HG03097 (cell line): Measurements from ENCODE around the gene MISP.

Experiments
- ATAC-seq: cut with Tn5 transposase; IDR thresholded peaks from one replicate; pipeline ENCODE4 v1.9.1; 2021; ENCODE audit not compliant: unreplicated experiment, low FRiP score

Gene MISP

DNA sequence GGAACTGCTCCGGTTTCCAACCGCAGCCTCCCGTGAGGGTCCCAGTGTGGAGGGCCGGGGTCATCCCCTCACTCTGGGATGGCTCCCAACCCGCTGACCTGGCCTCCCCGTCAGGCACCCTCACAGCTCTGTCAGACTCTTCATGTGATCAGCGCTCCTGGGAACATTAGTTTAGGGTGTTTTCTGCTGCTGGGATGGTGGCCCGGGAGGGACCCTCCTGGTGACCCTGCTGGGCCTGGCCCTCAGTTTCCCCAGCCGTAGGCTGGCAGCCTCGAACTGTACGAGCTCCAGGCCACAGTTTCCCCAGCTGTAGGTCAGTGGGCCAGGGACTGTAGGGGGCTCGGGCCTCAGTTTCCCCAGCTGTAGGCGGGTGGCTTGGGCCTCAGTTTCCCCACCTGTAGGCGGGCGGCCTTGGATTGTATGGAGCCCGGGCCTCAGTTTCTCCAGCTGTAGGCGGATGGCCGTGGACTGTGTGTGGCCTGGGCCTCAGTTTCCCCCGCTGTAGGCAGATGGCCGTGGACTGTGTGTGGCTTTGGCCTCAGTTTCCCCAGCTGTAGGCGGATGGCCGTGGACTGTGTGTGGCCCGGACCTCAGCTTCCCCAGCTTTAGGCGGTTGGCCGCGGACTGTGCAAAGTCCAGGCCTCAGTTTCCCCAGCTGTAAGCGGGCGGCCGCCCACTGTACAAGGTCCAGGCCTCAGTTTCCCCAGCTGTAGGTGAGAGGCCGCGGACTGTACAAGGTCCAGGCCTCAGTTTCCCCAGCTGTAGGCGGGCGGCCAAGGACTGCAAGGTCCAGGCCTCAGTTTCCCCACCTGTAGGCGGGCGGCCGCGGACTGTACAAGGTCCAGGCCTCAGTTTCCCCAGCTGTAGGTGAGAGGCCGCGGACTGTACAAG lies 45.0 kb downstream of the MISP start:
- no peak for ATAC-seq

DNA sequence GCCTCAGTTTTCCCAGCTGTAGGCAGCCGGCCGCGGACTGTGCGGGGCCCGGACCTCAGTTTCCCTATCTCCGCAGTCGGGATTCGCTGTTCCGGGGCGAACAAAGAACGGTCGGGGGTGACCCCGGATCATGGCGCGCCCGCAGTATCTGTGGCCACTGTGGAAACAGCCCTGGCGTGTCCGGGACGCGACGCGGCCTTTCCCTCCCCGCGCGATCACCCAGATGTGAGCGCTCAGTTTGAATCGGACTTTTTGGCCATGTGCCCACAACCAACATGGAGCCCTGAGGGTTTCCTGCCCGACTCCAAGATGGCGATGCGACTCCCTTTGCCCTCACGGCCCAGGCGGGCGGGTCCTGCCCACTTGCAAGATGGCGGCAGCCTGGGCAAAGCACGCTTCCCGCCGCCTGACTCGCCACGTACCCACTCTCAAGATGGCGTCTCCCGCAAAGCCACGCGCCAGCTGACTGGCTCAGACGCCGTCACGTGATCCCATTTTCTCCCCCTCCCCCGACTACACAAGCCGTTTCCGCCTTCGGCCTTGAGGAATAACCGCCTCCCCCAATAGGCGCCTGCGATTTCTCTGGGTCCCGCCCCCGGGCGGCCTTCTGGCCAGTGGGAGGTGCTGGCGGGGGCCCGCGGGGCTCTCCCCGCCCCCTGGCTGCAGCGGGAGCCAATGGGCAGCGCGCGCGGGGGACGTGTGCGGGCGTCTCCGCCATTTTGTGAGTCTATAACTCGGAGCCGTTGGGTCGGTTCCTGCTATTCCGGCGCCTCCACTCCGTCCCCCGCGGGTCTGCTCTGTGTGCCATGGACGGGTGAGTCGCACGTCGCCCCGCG lies 46.0 kb downstream of the MISP start, which contains the start of gene PTBP1:
Gene PTBP1 (plus strand): TSS at position 761 of the 836 bp plus-strand sequence. CDS start 46 bp downstream, at position 807.
- ATAC-seq, result peak; percentile 84

DNA sequence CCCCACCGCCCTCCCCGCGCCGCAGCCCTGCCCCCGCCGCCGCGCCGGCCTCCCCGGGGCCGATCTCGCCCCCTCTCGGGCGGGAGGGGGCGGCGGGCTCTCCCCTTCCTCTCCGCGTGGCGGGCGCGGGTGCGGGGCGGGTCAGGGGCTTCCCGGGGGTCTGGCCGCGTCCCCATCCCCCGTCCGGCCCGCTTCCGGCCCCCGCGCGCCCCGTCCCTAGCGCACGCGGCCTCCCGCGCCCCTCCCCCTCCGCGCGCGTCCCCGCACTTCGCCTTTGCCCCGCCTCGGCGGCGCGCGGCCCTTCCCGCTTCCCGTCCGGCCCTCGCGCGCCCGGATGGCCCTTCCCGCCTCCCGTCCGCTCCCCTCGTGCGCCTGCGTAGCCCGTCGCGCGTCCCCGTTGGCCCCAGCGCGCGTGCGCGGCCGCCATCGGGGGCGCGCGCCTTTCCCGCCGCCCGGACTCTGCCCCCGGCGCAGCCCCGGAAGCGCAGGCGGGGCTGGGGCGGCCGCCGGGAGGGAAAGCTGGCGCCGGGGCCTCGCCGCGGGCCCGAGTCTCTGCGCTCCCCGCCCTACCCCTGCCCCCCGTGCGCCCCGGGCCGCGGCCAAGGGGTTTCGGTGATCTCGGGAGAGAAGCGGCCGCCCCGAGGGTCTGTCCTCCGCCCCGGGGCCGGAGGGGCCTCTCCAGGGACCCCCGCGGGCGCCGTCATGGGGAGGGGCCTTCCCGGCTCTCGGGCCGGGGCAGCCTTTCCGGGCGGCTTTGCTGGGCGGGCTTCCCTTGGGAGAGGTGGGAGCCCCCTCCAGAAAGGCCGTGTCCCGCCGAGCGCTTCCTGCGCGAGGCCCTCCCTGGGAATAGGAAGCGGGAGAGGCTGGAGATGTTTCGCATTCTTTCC lies 46.9 kb downstream of the MISP start:
- ATAC-seq, result peak; percentile 35

DNA sequence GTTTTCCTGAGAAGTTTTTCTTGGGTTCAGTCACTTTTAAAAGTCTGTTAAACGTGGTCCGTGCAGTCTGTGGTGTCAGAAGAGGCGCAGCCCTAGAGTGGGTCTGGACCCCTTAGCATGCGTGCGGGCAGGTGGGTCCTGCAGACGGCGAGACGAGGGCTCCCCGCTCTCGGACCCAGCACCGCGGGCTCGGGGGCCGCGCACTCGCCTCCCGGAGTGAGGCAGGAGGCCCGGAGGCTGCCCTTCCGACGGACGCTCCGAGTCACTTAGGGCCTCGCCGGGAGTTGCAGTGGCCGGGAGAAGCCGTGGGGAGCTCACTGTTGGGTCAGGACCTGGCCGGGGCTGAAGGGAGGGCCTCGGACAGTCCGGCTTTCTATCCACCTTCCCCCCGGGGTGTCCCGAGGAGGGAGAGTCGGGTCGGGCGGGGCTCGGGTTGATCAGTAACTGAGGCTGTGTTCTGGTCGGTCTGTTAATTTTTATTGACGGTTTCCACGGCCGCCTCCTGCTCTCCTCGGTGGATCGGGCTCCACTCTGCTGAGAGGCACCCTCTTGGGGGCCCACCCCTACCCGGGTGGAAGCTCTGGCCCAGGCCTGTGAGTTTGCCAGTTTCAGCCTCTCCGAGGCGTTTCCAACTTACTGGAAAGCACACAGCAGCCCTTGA lies 47.6 kb downstream of the MISP start:
- ATAC-seq, result no peak

DNA sequence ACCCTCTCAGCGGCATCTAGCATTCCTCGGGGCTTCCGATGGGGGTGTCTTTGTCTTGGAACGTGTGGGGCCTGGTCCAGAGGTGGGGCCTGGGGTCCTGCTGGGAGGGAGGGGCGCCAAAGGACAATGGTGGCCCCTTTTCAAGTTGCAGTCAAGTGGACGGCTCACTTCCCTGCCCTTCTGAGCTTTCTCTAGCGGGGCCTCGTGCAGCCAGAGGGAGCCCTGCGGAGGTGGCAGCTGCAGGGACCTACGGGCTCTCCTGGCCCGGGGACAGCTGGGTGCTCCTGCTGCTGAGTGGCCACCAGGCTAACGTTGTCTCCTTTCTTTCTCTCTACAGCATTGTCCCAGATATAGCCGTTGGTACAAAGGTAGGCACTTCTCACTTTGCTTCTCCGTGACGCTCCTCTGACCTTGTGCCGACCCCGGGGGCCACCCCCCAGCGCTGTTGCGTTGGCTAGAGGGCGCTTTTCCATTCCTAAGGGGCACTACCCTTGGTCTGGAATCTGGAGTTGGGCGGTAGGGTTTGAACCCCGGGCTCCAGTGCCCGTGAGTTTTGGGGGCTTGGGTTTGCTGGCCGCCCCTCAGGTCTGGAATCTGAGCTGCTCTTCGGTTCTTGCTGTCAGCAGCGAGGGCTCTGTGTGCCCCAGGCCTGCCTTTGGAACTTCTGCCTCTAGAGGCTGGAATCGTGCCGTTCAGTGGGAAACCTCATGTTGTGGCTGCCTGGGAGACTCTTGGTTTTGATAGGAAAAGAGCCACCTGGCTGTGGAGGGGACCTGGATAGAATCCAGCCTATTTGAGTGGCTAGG lies 48.4 kb downstream of the MISP start:
- no peak for ATAC-seq

DNA sequence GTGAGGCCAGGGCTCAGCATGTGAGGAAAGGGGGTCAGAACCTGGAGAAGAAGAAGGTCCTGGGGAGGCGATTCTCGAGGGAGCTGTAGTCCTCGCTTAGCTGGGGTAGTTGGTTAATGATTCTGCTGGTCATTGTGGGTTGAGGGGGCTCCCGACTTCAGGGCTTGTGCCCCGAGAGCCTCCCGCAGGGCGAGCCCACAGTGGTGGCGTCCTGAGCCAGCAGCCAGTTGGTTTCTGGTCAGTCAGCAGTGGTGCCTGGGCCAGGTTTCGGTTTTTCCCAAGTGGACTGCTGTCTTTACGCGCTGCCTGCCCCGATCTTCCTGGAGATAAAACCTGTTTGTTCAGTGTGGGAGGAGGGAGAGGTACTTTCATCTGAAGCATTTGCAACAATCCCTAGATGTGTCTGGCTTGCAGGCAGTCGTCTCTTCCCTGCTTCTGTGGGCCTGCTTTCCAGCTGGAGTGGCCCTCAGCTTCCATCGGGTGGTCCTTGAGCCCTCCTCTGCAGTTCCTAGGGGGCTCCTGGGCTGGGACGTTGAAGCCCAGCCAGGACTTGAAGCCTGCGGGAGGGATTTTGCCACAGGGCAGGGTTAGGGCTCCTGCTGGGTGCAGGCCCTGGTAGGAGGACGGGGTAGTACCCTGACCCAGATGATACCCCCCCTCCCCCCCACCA lies 49.6 kb downstream of the MISP start:
- no peak for ATAC-seq

DNA sequence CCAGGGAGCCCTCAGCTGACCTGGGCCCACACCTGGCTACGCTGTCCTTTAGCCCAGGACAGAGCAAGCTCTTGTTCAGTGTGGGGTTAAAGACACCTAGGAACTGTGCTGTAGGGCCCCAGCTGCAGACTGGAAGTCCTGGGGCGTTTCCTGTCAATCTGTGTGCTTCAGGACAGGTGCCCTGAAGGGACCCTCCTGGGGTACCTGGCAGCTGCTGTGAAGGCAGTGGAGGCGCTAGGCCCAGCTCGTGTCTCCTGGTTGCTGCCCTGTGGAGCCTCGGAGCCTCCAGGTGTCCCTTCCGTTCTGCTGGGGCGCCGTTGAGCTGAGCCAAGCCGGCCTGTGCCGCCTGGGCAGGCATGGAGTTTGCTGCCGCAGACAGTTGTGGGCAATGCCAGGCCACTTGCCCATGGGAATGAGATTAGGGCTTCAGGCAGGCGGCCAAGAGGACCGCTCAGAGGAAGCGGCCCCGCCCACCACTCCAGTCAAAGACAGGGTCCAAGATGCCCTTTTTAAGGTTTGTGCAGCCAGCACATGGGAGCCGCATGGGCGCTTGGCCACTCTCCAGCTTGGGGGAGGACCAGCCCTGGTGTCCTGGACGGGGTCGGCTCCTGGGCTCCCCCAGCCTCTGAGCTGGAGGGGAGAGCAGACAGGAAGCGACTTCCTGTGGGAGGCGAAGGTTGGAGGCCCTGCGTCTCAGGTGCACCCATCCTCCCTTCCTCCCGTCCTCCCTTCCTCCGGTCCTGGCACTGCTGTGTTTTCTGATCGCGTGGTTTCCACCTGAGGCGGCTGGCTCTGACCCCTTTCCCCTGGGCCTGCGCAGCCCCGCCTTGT lies 50.3 kb downstream of the MISP start:
- no peak for ATAC-seq

DNA sequence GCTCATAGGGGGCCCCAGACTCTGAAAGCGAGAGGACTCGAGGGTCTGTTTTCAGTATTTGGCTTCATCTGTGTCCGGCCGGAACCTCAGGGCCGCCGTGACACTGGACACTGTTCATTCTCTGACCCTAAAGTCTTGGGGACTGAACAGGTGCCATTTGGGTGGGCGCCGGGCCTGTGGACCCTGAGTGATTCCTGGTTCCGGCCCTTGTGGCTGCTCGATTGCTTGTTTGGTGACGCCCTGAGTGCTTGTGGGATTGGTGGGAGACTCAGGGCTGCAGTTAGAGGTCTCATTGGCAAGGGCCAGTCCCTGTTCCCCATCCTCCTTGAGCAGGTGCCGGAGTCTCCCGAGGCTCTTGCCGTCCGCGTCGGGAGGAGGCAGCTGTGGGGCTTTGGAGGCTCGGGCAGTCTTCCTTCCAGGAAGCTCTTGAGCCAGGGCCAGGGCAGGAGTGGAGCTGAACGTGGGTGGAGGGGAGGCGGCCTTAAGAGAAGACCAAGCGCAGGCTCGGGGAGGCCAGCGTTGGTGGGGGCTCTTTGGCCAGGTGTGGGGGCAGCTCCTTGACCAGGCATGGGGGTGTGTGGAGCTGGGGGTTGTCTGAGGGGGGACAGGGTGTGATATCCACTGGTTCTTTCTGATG lies 51.1 kb downstream of the MISP start:
- ATAC-seq, result no peak

DNA sequence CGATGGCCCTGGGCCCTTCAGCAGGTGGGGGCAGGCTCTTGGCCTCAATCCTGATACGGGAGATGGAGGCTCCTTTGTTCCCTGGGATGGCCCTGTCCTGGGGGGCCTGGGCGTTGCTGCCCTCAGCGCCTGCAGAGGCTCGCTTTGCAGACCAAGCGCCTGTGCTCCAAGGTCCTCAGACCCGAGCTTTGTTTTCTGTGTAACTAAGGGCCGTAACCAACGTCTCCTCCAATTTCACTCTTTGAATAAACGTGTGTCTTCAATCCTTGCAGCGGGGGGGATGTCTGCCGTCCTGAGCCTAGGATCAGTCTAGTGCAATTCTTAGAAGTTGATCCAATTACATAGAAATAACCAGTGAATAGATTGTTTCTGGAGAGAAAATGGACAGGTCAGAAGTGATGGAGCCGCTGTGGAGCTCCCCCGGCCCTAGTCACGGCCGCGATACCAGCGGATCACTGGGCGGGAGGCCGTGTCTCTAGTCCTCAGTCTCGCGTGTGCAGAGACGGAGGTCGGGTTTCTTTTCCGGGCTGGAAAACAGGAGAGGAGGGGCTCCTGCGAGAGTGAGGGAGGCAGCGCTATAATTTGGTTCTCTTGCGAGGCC lies 51.7 kb downstream of the MISP start:
- ATAC-seq, result no peak

DNA sequence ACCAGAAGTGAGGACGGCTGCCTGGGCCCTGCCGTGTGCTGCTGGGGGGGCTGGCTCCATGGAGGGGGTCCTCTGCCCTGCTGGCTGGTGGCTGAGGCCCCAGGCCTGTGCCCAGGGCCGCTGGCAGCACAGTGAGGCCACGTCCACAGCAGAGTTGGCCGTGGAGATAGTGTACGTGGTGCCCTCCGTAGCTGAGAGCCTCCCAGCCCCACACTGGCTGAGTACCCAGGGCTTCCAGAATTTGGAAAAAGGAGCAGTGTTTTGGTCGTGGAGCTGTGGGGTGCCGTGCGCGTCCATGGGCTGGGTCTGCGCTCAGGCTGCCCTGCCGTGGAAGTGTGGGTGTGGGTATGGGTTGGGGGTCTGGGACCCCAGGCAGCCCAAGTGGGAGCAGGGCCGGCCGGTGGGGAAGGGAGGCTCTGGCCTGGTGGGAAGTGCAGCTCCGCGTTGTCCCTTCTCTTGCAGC lies 52.2 kb downstream of the MISP start:
- ATAC-seq, result no peak

DNA sequence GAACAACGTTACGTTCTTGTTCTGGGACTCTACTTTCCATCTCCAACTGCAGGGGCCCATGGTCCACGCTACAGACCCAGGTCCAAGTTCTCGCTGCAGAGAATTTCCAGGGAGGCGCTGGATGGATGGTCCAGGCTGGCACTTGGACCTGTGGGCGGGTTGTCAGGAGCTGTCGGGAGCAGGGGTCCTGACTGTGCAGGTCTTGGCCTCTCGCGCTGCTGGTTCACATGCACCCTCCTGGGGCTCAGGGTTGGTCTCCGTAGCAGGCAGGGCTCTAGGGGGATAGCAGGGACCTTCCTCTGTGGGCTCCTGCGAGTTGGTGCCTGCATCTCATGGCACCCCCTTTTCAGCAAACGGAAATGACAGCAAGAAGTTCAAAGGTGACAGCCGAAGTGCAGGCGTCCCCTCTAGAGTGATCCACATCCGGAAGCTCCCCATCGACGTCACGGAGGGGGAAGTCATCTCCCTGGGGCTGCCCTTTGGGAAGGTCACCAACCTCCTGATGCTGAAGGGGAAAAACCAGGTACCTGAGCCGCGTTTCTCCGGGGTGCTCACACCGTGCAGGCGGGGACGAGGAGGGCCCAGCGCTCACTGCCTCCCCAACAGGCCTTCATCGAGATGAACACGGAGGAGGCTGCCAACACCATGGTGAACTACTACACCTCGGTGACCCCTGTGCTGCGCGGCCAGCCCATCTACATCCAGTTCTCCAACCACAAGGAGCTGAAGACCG lies 52.9 kb downstream of the MISP start:
- ATAC-seq, result no peak

DNA sequence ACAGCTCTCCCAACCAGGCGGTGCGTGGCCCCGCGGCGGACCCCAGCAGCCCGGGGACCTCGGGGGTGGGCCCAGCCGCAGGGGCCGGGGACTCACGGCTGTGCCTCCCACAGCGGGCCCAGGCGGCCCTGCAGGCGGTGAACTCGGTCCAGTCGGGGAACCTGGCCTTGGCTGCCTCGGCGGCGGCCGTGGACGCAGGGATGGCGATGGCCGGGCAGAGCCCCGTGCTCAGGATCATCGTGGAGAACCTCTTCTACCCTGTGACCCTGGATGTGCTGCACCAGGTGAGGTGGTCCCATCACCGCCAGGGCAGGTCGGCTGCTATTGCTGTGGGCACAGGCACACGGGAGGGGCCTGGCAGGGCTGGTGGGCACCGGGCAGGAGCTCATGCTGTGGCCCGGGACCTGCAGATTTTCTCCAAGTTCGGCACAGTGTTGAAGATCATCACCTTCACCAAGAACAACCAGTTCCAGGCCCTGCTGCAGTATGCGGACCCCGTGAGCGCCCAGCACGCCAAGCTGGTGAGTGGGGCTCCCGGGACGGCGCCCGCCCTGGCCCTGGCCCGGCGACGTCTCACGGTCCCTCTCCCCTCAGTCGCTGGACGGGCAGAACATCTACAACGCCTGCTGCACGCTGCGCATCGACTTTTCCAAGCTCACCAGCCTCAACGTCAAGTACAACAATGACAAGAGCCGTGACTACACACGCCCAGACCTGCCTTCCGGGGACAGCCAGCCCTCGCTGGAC lies 53.7 kb downstream of the MISP start:
- no peak for ATAC-seq

DNA sequence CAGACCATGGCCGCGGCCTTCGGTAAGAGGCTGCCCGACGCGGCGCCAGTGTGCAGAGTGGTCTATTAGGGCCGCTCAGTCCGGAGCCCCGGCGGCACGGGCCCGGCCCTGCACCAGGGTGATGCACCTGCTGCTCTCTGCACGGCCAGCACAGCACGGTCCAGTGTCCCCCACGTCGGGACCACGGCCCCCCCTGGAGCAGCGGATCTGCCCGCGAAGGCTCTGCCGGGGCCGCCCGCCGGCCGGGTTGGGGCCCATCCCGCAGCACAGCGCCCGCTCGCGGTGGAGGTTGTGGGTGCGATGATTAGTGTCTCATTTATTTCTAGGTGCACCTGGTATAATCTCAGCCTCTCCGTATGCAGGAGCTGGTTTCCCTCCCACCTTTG lies 54.2 kb downstream of the MISP start:
- no peak for ATAC-seq

DNA sequence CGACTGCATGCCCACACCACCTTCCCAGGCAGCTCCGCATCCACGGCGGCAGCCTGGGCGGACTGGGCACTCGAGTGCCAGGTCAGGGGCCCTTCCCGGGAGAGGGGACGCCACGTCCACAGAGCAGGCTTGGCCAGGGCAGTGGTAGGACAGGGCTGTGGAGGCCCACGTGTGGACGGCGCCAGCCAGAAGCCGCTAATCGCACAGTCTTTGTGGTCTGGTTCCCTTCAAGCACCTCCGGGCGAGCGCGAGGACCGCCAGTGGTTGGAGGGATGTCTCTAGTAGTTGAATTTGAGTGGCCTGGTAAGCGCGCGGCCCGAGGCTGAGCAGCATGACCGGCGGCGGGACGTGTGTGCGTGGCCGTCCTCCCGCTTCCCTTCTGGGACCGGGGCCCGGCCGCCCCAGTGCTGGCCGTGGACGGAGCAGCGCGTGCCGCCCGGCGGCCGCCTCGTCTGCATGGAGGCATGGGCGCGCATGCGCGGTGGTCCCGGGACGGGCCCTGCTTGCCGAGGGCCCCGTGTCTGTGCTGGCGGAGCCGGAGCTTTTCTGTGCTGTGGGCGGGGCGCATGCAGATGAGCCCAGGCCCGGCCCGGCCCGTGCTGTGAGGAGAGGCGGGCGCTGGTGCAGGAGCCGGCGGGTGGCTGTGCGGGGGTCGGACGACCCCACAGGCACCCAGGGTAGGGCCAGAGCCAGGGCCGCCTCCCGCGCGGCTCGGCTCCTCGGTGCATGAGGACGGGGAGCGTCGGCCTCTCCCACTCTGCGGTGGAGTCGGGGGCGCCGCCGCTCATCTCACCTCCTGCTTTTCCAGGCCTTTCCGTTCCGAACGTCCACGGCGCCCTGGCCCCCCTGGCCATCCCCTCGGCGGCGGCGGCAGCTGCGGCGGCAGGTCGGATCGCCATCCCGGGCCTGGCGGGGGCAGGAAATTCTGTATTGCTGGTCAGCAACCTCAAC lies 55.0 kb downstream of the MISP start:
- no peak for ATAC-seq
